ENCODE data around the gene GNL3. TPM values are rescaled to one million over a fixed set of nuclear protein-coding genes. Genes with fewer than 3 reads are reported as not detected.
A peak's percentile ranks its signal among the peaks of the same experiment; 100 is the strongest.

Gene GNL3
- total RNA-seq, 1 donor = 130 TPM

DNA sequence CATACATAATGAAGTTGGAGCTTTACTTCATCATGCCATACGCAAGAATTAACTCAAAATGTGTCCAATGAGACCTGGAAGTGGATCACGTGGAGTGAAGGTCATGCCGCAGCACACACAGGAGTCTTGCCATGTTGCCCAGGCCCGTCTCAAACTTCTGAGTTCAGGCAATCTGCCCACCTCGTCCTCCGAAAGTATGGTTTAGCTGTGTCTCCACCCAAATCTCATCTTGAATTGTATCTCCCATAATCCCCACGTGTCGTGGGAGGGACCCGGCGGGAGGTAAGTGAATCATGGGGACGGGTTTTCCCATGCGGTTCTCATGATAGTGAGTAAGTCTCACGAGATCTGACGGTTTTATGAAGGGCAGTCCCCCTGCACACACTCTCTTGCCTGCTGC lies 45.8 kb downstream of the GNL3 start:
- H3K4me3 ChIP-seq (ENCODE audit: low read depth, low read length) = no peak overlapping the region
- no peak for TF ChIP-seq CTCF (IDR thresholded peaks at IDR 0.05; ENCODE audit: insufficient read depth, low read depth, low read length)
- no peak for DNase-seq (ENCODE audit: low read depth)

DNA sequence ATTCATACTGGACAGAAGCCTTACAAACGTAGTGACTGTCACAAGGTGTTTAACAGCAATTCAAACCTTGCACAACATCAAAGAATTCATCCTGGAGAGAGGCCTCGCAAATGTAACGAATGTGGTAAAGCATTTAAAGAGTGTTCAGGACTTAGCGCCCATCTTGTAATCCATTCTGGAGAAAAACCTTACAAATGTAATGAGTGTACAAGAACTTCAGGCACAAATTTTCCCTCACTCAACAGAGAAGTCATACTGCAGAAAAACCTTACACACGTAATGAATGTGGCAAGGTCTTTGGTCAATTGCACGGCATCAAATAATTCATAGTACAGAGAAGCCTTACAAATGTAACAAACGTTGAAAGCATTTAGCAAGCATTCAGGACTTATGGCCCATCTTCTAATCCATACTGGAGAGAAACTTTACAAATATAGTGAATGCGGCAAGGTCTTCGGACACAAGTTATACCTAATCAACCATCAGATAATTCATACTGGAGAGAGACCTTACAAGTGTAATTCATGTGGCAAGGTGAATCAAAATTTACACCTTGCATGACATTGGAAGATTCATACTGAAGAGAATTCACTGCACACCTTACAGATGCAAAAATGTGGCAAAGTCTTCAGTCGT lies 47.5 kb downstream of the GNL3 start:
- no peak for DNase-seq (ENCODE audit: low read depth)
- no peak for TF ChIP-seq CTCF (IDR thresholded peaks at IDR 0.05; ENCODE audit: insufficient read depth, low read depth, low read length)
- H3K4me3 ChIP-seq (ENCODE audit: low read depth, low read length) = no peak overlapping the region

GRCh38 chr3:52739730-52740129 lies 53.9 kb downstream of the GNL3 start:
- no peak for DNase-seq (ENCODE audit: low read depth)
- no peak for TF ChIP-seq CTCF (IDR thresholded peaks at IDR 0.05; ENCODE audit: insufficient read depth, low read depth, low read length)
- H3K4me3 ChIP-seq (ENCODE audit: low read depth, low read length) = no peak overlapping the region

GRCh38 chr3:52742418-52743041 lies 56.7 kb downstream of the GNL3 start:
- DNase-seq (ENCODE audit: low read depth) = peak; percentile 44
- no peak overlapping the region for H3K4me3 ChIP-seq (ENCODE audit: low read depth, low read length)
- TF ChIP-seq CTCF (IDR thresholded peaks at IDR 0.05; ENCODE audit: insufficient read depth, low read depth, low read length) = peak; percentile 63

GRCh38 chr3:52743152-52743551 lies 57.3 kb downstream of the GNL3 start:
- no peak for TF ChIP-seq CTCF (IDR thresholded peaks at IDR 0.05; ENCODE audit: insufficient read depth, low read depth, low read length)
- no peak for DNase-seq (ENCODE audit: low read depth)
- no peak overlapping the region for H3K4me3 ChIP-seq (ENCODE audit: low read depth, low read length)

GRCh38 chr3:52743721-52744120 lies 57.9 kb downstream of the GNL3 start:
- DNase-seq (ENCODE audit: low read depth) = no peak
- no peak for TF ChIP-seq CTCF (IDR thresholded peaks at IDR 0.05; ENCODE audit: insufficient read depth, low read depth, low read length)
- no peak overlapping the region for H3K4me3 ChIP-seq (ENCODE audit: low read depth, low read length)

Small RNAs within 50 kb of the gene (small RNA-seq; reads per million reads assigned to genes)
- not detected for gene AC006254.2
- 11,827 reads per million, percentile 100 among the genes with 10 or more reads in this experiment for gene RF00569
- gene RF01183 = not detected
- not detected for gene SNORD19
- not detected for gene SNORD19B
- 594 reads per million, percentile 99 among the genes with 10 or more reads in this experiment for gene SNORD69

Other genes with a start within 250 kb of the GNL3 start
- 0.32 TPM in 1 of 2 replicates, not detected in the other for gene SEMA3G, start 240.9 kb upstream of the GNL3 start, total RNA-seq
- 0.64 and 1.3 TPM in 2 replicates for gene TNNC1, start 232.0 kb upstream of the GNL3 start, total RNA-seq
- gene NISCH, start 230.4 kb upstream of the GNL3 start, total RNA-seq = 75.7 and 82.5 TPM in 2 replicates
- gene STAB1, start 190.7 kb upstream of the GNL3 start, total RNA-seq = under 0.01 and 0.43 TPM in 2 replicates
- 45.8 and 85.0 TPM in 2 replicates for gene NT5DC2, start 152.2 kb upstream of the GNL3 start, total RNA-seq
- gene UQCC5, start 149.4 kb upstream of the GNL3 start, total RNA-seq = 7.7 and 17.7 TPM in 2 replicates
- 74.3 and 87.6 TPM in 2 replicates for gene PBRM1, start 119 bp upstream of the GNL3 start, total RNA-seq
- 84.1 and 108 TPM in 2 replicates for gene GLT8D1, start 19.8 kb downstream of the GNL3 start, total RNA-seq
- gene SPCS1, start 20.1 kb downstream of the GNL3 start, total RNA-seq = 66.9 and 77.0 TPM in 2 replicates
- gene NEK4, start 84.9 kb downstream of the GNL3 start, total RNA-seq = 28.1 and 33.2 TPM in 2 replicates
- not detected in 2 replicates for gene ITIH1, start 91.6 kb downstream of the GNL3 start, total RNA-seq
- gene ITIH3, start 108.8 kb downstream of the GNL3 start, total RNA-seq = 1.6 and 8.2 TPM in 2 replicates
- gene ITIH4, start 144.6 kb downstream of the GNL3 start, total RNA-seq = 0.32 and 1.3 TPM in 2 replicates
- gene MUSTN1, start 149.0 kb downstream of the GNL3 start, total RNA-seq = not detected in 2 replicates
- gene STIMATE, start 211.5 kb downstream of the GNL3 start, total RNA-seq = 12.6 and 15.1 TPM in 2 replicates